ENCODE measurements around the gene DEDD.

Gene DEDD

GRCh38 chr1:161092621-161093028 lies 39.8 kb downstream of the DEDD start:
- DNase-seq (ENCODE audit: low spot score), result no peak

GRCh38 chr1:161091796-161092507 lies 40.5 kb downstream of the DEDD start:
- DNase-seq (ENCODE audit: low spot score), result no peak

GRCh38 chr1:161091093-161091492 lies 41.4 kb downstream of the DEDD start:
- no peak for DNase-seq (ENCODE audit: low spot score)

- DNase-seq (ENCODE audit: low spot score), result no peak
Measured at GRCh38 chr1:161090617-161091016, 41.9 kb downstream of the DEDD start.

- no peak for DNase-seq (ENCODE audit: low spot score)
Measured at GRCh38 chr1:161089938-161090337, 42.5 kb downstream of the DEDD start.

- no peak for DNase-seq (ENCODE audit: low spot score)
Measured at GRCh38 chr1:161089251-161089924, 43.1 kb downstream of the DEDD start, which contains the start of gene NECTIN4. Gene NECTIN4 (minus strand): TSS chr1:161089558. CDS start chr1:161089296, 262 bp downstream.

- no peak for DNase-seq (ENCODE audit: low spot score)
Measured at GRCh38 chr1:161088587-161089110, 43.8 kb downstream of the DEDD start.

- no peak for DNase-seq (ENCODE audit: low spot score)
Measured at GRCh38 chr1:161086457-161086856, 46.0 kb downstream of the DEDD start.

GRCh38 chr1:161085165-161085564 lies 47.3 kb downstream of the DEDD start:
- no peak for DNase-seq (ENCODE audit: low spot score)

- DNase-seq (ENCODE audit: low spot score), result no peak
Measured at GRCh38 chr1:161084597-161084988, 47.9 kb downstream of the DEDD start.

- no peak for DNase-seq (ENCODE audit: low spot score)
Measured at GRCh38 chr1:161083748-161084596, 48.5 kb downstream of the DEDD start.

- DNase-seq (ENCODE audit: low spot score), result no peak
Measured at GRCh38 chr1:161082996-161083747, 49.3 kb downstream of the DEDD start.

GRCh38 chr1:161082483-161082882 lies 50.0 kb downstream of the DEDD start:
- DNase-seq (ENCODE audit: low spot score), result no peak

GRCh38 chr1:161081519-161081918 lies 50.9 kb downstream of the DEDD start:
- no peak for DNase-seq (ENCODE audit: low spot score)

GRCh38 chr1:161080441-161081405 lies 51.7 kb downstream of the DEDD start:
- DNase-seq (ENCODE audit: low spot score), result no peak

GRCh38 chr1:161079436-161080110 lies 52.9 kb downstream of the DEDD start:
- no peak for DNase-seq (ENCODE audit: low spot score)

- DNase-seq (ENCODE audit: low spot score), result no peak
Measured at GRCh38 chr1:161077426-161077825, 55.0 kb downstream of the DEDD start.

- DNase-seq (ENCODE audit: low spot score), result no peak
Measured at GRCh38 chr1:161076410-161076809, 56.1 kb downstream of the DEDD start.

- DNase-seq (ENCODE audit: low spot score), result no peak
Measured at GRCh38 chr1:161074676-161075368, 57.6 kb downstream of the DEDD start.

Data from germinal center (tissue), 1 donor.